Panc1 (cell line): ENCODE results near the gene GABARAP. TPM values are rescaled to one million over a fixed set of nuclear protein-coding genes. Genes with fewer than 3 reads are reported as not detected.

Experiments used
- ATAC-seq: fragments of 200-7000 bp; cut with Tn5 transposase; 2 replicates; pipeline ENCODE4 v1.9.1; 2020; ENCODE audit warnings: mild to moderate bottlenecking, moderate library complexity
- BruUV-seq: library from RNA; stranded (reverse); fragments of 400-500 nt; replicated peaks from 2 replicates; lab custom pipeline; 2021; lab: Mats Ljungman, UMichigan
- CTCF ChIA-PET: fragments of 300-600 bp; sonication (Branson Sonifier 250); formaldehyde crosslinking; loops from one replicate; lab custom pipeline; 2022; ENCODE audit warnings: antibody characterized with exemption; lab: Charles Lee
- POLR2A ChIA-PET: fragments of 300-600 bp; sonication (Branson Sonifier 250); formaldehyde crosslinking; loops from one replicate; lab custom pipeline; 2022; ENCODE audit warnings: antibody characterized with exemption; lab: Charles Lee
- DNase-seq: peaks from one replicate; pipeline ENCODE4 v3.0.0-alpha.2; 2010; ENCODE audit warnings: low read depth, low spot score
- H3K27ac ChIP-seq: 2 replicates; pipeline ENCODE4 v1.5.1; 2011; ENCODE audit warnings: mild to moderate bottlenecking, low read length, inconsistent platforms
- H3K27me3 ChIP-seq: fragments of 200-500 bp; sonication (Bioruptor generic); 2 replicates; pipeline ENCODE4 v1.6.0; 2014; ENCODE audit warnings: low read length, inconsistent platforms; ENCODE audit not compliant: control insufficient read depth, insufficient read depth
- H3K36me3 ChIP-seq: fragments of 200-500 bp; sonication (Bioruptor generic); 2 replicates; pipeline ENCODE4 v1.5.1; 2014; ENCODE audit warnings: inconsistent platforms, mild to moderate bottlenecking, low read length, moderate library complexity; ENCODE audit not compliant: control insufficient read depth, insufficient read depth
- H3K4me1 ChIP-seq: 2 replicates; pipeline ENCODE4 v1.5.1; 2011; ENCODE audit warnings: inconsistent platforms, mild to moderate bottlenecking, low read length, moderate library complexity; ENCODE audit not compliant: control insufficient read depth, insufficient read depth
- H3K4me3 ChIP-seq, 2 experiments: 2 replicates each; pipeline ENCODE4 v1.5.1; 2011 to 2012; ENCODE audit warnings: low read depth in 2 of 2, low read length in 2 of 2, mild to moderate bottlenecking in 2 of 2, inconsistent platforms in 1 of 2, moderate library complexity in 1 of 2
- H3K9me3 ChIP-seq: fragments of 200-500 bp; sonication (Bioruptor generic); 2 replicates; pipeline ENCODE4 v1.5.1; 2014; ENCODE audit warnings: low read depth, mild to moderate bottlenecking, inconsistent platforms, low read length, moderate library complexity; ENCODE audit not compliant: control insufficient read depth, insufficient read depth
- CTCF ChIP-seq: fragments of 450-650 bp; IDR thresholded peaks from 2 replicates; pipeline ENCODE4 v1.5.1; 2017; ENCODE audit warnings: mild to moderate bottlenecking
- POLR2AphosphoS5 ChIP-seq: IDR thresholded peaks from 2 replicates; pipeline ENCODE4 v1.6.1; 2012; ENCODE audit warnings: mild to moderate bottlenecking, low read depth, low read length, moderate library complexity
- REST ChIP-seq, 2 experiments: IDR thresholded peaks; 2 replicates each; pipeline ENCODE4 v1.6.1; 2011 to 2012; ENCODE audit warnings: low read depth in 2 of 2, control low read depth in 1 of 2, low read length in 1 of 2, mild to moderate bottlenecking in 1 of 2, moderate library complexity in 1 of 2; ENCODE audit not compliant: insufficient read depth in 1 of 2
- SIN3A ChIP-seq: IDR thresholded peaks from 2 replicates; pipeline ENCODE4 v1.6.1; 2012; ENCODE audit warnings: low read depth, mild to moderate bottlenecking, low read length, moderate library complexity, borderline replicate concordance; ENCODE audit not compliant: insufficient read depth
- TCF7L2 ChIP-seq: IDR thresholded peaks from 2 replicates; pipeline ENCODE4 v1.6.1; 2011; ENCODE audit warnings: mild to moderate bottlenecking, low read depth, low read length, inconsistent platforms
- in situ Hi-C: cut with HindIII; loops from 2 replicates; pipeline ENCODE4 v1.10.0; 2016; ENCODE audit warnings: low sequenced_read_pairs, low pct_unique_long_range_greater_than_20kb
- intact Hi-C: fragments of 100-400 bp; cut with micrococcal nuclease; formaldehyde crosslinking; loops from one replicate; pipeline ENCODE4 v1.10.0; 2022; ENCODE audit not compliant: unreplicated experiment
- total RNA-seq: library from RNA; stranded (reverse); gene quantifications from one replicate; pipeline ENCODE4 v1.2.1, GENCODE V29; 2021; ENCODE audit not compliant: unreplicated experiment

GABARAP gene
- total RNA-seq, 1 experiment from 2014 or later: 289 TPM

GRCh38 chr17:7260151-7260550 is 17.9 kb upstream of the GABARAP start:
- TF ChIP-seq POLR2AphosphoS5: no peak
- no peak for TF ChIP-seq TCF7L2
- no peak for TF ChIP-seq CTCF
- BruUV-seq: TSS peak; percentile 71
- in situ Hi-C loops (no loop called here), intact Hi-C loops (no loop called here)
- ATAC-seq (0 out of 2 replicates have a peak, but pooled peaks have one; percentile 4), DNase-seq (no peak)
- Histone ChIP-seq H3K36me3 (peaks cover 3% of the 10 kb centered on the region), H3K9me3 (no peaks in the 10 kb centered on the region), H3K27me3 (no peaks in the 10 kb centered on the region), H3K4me1 (peaks cover 22% of the 10 kb centered on the region), H3K4me3 (peak overlapping the region; percentile 50 to 65; a peak in 3 of 4 replicates), H3K27ac (peak overlapping the region; percentile 77)
- ChIA-PET CTCF (no interaction called here), POLR2A (no interaction called here)

DNA sequence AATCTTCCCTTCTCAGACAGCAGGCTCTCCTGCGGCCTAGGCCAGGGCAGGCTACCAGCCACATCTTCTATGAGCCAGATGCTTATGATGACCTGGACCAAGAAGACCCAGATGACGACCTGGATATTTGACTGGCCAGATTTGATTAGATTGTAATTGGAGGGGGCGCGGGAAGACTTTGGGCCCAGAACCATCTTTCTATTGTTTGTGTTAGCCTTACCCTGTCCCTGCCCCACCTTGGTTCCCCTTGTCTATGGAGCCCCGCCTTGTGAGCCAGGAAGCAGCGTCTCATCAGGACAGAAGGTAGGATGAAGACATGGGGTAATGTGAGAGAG is 17.3 kb upstream of the GABARAP start:
- Histone ChIP-seq H3K9me3 (no peaks in the 10 kb centered on the region), H3K27me3 (no peaks in the 10 kb centered on the region), H3K4me3 (no peak overlapping the region), H3K36me3 (peaks cover 7% of the 10 kb centered on the region), H3K27ac (peak overlapping the region; percentile 48; the same call in 1 of the 2 replicates), H3K4me1 (peaks cover 22% of the 10 kb centered on the region)
- in situ Hi-C loops: no loop called here
- ChIA-PET CTCF (interaction anchor here (0.7 kb wide), 1 partner anchor 1763 kb away, joined by 6 read pairs; no protein-coding TSS in a partner anchor), POLR2A (no interaction called here)
- DNase-seq (no peak), ATAC-seq (no peak)
- intact Hi-C loops: no loop called here
- TF ChIP-seq TCF7L2 (no peak), POLR2AphosphoS5 (no peak), REST (IDR thresholded peaks at IDR 0.05; ENCODE audit: insufficient read depth in 1 of 2, low read depth in 2 of 2, low read length in 1 of 2) (no peak), SIN3A (no peak), CTCF (no peak)
- no TSS peak for BruUV-seq
